Epithelial cell of esophagus (primary cell): ENCODE measurements around the gene EPB41L1.

Experiments
- DNase-seq: peaks from one replicate; pipeline ENCODE4 v3.0.0; 2010; ENCODE audit warnings: low read depth
- H3K4me3 ChIP-seq: 2 replicates; pipeline ENCODE4 v1.5.1; 2011; ENCODE audit warnings: mild to moderate bottlenecking, low read length, control low read depth
- TF ChIP-seq, protein P1 (sequence below): IDR thresholded peaks from 2 replicates; pipeline ENCODE4 v1.5.1; 2011; ENCODE audit warnings: low read depth, mild to moderate bottlenecking, low read length, control low read depth, inconsistent platforms; ENCODE audit not compliant: insufficient read depth; ENCODE audit errors: missing control alignments

EPB41L1 gene

DNA sequence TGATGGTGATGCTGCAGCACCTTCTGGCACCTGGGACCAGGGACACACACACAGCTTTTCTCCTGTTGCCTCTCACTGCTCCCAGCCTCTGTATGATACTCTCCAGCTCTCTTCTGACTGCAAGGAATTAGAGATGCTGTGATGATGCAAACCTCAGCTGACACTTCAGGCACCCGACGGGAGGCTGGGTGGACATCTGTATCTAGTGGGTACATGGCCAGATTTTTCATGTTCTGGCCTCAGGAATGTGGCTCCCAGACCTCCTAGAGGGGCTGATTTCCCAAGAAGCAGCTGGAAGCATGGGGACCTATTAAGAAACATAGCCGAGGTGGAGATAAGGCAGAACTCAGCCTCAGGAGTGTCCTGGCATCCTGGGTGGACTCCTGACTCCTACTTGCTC lies 6.8 kb upstream of the EPB41L1 start:
- no peak for DNase-seq
- no peak overlapping the region for H3K4me3 ChIP-seq
- TF ChIP-seq, protein P1, sequence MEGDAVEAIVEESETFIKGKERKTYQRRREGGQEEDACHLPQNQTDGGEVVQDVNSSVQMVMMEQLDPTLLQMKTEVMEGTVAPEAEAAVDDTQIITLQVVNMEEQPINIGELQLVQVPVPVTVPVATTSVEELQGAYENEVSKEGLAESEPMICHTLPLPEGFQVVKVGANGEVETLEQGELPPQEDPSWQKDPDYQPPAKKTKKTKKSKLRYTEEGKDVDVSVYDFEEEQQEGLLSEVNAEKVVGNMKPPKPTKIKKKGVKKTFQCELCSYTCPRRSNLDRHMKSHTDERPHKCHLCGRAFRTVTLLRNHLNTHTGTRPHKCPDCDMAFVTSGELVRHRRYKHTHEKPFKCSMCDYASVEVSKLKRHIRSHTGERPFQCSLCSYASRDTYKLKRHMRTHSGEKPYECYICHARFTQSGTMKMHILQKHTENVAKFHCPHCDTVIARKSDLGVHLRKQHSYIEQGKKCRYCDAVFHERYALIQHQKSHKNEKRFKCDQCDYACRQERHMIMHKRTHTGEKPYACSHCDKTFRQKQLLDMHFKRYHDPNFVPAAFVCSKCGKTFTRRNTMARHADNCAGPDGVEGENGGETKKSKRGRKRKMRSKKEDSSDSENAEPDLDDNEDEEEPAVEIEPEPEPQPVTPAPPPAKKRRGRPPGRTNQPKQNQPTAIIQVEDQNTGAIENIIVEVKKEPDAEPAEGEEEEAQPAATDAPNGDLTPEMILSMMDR: no peak

DNA sequence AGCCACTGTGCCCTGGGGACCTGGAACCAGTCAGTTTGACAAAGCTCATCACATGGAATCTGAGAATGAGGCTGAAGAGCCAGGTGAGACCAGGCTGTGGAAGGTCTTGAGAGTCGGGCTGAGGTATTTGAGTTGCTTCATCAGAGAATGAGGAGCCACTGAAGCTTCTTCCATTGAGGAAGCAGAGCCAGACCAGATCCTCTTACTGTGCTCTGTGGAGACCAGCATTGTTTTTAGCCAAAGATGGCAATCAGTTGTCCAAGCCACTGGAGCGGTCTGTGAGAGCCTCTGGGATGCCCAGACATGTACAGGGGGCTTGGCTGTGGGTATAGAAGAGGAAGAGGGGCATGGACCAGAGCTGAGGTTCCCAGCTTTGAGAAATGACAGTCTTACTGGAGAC lies 6.1 kb upstream of the EPB41L1 start:
- H3K4me3 ChIP-seq: no peak overlapping the region
- DNase-seq: no peak
- TF ChIP-seq, protein P1: no peak

DNA sequence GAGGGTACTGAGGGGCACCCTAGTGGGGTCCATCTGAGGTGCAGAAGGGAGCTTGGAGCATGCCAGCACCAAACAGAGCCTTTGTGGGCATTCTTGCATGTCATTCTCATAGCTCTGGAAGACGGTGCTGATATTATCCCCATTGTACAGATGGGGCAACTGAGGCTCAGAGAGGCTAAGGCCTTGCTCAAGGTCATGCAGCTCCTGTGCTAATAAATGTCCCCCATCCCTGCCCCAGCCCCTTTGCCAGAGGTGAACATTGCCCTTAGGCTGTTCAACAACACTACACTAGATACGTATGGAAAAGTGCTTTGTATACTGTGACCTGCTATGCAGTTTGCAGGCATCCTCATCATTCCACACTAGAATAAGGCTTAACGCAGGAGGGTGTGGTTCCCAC lies 5.5 kb upstream of the EPB41L1 start:
- TF ChIP-seq, protein P1: no peak
- H3K4me3 ChIP-seq: no peak overlapping the region
- DNase-seq: no peak

DNA sequence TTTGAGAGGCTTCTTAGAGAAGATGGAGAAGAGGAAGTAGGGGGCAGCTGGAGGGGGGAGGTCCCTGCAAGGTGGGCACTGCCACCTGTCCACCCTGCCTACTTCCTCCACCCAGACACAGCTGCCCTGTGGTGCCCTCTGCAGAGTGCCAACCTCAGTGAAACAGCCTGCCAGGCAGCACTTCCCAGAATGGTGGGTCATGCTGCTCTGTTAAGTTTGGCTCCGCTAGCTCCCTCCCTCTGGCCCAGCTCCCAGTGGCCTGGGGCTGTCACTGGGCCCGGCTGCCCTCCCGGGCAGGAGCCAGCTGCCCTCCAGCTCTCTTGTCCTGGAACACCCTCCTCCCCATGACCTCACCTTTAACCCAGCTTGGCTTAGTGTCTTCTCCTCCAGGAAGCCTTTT lies 5.1 kb upstream of the EPB41L1 start:
- no peak overlapping the region for H3K4me3 ChIP-seq
- no peak for DNase-seq
- TF ChIP-seq, protein P1: no peak

DNA sequence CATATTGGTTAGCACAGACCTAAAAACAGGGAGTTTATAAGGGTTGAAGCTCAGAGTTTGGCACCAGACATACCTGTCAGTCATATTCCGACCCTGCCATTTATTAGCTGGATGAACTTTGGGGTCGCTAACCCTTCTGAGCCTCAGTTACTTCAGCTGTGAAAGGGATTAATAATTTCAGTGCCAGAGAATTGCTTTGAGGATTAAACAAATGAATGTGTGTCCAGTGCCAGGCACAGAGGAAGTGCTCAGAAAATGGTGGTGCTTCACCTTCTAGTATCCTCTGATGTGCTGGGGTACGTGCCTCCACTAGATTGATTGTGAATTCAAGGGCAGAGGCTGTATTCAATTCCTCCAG lies 4.1 kb upstream of the EPB41L1 start:
- DNase-seq: no peak
- TF ChIP-seq, protein P1: no peak
- no peak overlapping the region for H3K4me3 ChIP-seq

DNA sequence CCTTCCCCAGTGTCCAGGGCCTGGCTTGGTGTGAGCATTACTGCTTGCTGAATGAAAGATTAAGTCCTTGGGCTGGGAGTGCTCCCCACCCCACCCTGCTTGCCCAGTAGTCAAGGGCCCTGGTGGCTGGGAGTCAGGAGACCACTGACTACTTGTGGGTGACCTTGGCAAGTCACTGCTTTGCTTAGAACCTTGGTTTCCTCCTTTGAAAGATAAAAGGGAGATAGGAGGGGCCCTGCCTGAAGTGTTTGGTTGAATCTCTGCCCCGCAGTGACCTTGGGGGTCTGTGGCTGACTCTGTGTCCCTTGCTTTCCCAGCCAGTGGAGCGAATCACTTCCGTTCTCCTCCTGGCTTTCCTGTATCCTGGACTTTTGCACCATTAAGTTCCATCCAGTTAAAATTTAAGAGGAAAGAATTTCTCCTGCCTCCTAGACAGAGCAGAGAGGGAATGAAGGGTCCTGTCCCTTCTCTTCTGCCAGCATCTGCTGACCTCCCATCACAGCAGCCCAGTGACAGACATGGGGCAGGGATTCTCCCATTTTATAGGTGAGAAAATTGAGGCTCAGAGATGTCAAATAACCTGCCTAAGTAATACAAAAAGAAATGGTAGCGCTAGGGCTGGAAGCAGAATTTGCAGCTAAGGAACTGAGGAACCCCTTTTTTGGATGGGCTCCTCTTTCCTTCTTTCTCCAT lies 3.5 kb upstream of the EPB41L1 start:
- TF ChIP-seq, protein P1: no peak
- no peak overlapping the region for H3K4me3 ChIP-seq
- no peak for DNase-seq

DNA sequence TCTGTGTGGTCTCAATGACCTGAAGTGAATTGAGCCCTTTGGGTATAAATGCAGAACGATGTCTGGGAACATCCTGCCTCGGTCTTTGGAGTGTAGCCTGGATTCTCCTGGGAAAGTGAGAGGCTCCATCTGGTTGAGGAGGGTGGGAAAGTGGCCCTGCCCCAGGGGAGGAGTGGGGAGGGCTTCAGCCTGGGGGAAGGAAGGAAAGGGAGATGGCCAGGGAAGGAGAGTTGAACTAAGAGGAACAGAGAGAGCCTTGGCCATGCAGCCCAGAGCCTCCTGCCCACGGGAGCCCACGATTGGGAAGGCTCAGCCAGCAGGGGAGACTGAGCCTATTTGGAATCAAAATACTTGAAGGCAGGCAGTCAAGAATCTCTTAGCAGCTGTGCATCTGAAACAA lies 2.3 kb upstream of the EPB41L1 start:
- DNase-seq: no peak
- TF ChIP-seq, protein P1: no peak
- no peak overlapping the region for H3K4me3 ChIP-seq
